Smooth muscle cell (in vitro differentiated cells): Measurements from ENCODE around the gene KSR1. TPM values are rescaled to one million over a fixed set of nuclear protein-coding genes. Genes with fewer than 3 reads are reported as not detected.
"Not testable (repeated sequence)": the region's sequence is repeated elsewhere in the genome, so short reads cannot be mapped to it uniquely, and the experiment has no call there.

Experiments
- DNase-seq: peaks from one replicate; lab custom pipeline; 2025; ENCODE audit not compliant: unreplicated experiment; lab: John Stamatoyannopoulos, UW
- H2AFZ ChIP-seq: fragments of 200-600 bp; sonication (generic); 2 replicates; pipeline ENCODE4 v1.6.0; 2016; ENCODE audit warnings: antibody characterized with exemption, low read depth, mild to moderate bottlenecking
- H3F3A ChIP-seq: fragments of 200-600 bp; sonication (generic); 2 replicates; pipeline ENCODE4 v1.6.0; 2017; ENCODE audit warnings: antibody characterized with exemption, low read depth
- H3K27ac ChIP-seq: fragments of 200-600 bp; sonication (generic); 2 replicates; pipeline ENCODE4 v1.5.1; 2016; ENCODE audit warnings: low read depth, mild to moderate bottlenecking
- H3K27me3 ChIP-seq: fragments of 200-600 bp; sonication (generic); 2 replicates; pipeline ENCODE4 v1.6.1; 2016; ENCODE audit warnings: low read depth, mild to moderate bottlenecking
- H3K36me3 ChIP-seq: fragments of 200-600 bp; sonication (generic); 2 replicates; pipeline ENCODE4 v1.5.1; 2016; ENCODE audit warnings: low read depth
- H3K4me1 ChIP-seq: fragments of 200-600 bp; sonication (generic); 2 replicates; pipeline ENCODE4 v1.5.1; 2016; ENCODE audit warnings: low read depth
- H3K4me2 ChIP-seq: fragments of 200-600 bp; sonication (generic); 2 replicates; pipeline ENCODE4 v1.6.0; 2016; ENCODE audit warnings: mild to moderate bottlenecking
- H3K4me3 ChIP-seq: fragments of 200-600 bp; sonication (generic); 2 replicates; pipeline ENCODE4 v1.5.1; 2016; ENCODE audit warnings: mild to moderate bottlenecking
- H3K79me2 ChIP-seq: fragments of 200-600 bp; sonication (generic); 2 replicates; pipeline ENCODE4 v1.6.0; 2016; ENCODE audit warnings: low read depth, mild to moderate bottlenecking
- H3K9ac ChIP-seq: fragments of 200-600 bp; sonication (generic); 2 replicates; pipeline ENCODE4 v1.6.0; 2016; ENCODE audit warnings: low read depth
- H3K9me3 ChIP-seq: fragments of 200-600 bp; sonication (generic); replicated peaks from 2 replicates; pipeline ENCODE4 v1.5.1; 2016; ENCODE audit warnings: low read depth
- H4K20me1 ChIP-seq: fragments of 200-600 bp; sonication (generic); 2 replicates; pipeline ENCODE4 v1.6.0; 2016; ENCODE audit warnings: low read depth
- CTCF ChIP-seq: fragments of 200-600 bp; sonication (generic); IDR thresholded peaks from 2 replicates; pipeline ENCODE4 v1.5.1; 2017; ENCODE audit warnings: borderline replicate concordance, mild to moderate bottlenecking, antibody characterized with exemption; ENCODE audit not compliant: insufficient read depth, poor library complexity, severe bottlenecking
- WGBS: methylation state at CpG from one replicate; pipeline ENCODE4 v1.1.7; 2016; ENCODE audit warnings: low lambda C conversion rate; 5-methylcytosine and 5-hydroxymethylcytosine counted together
- polyA plus RNA-seq: library from polyadenylated mRNA; unstranded; fragments of >200 nt; fragmentation: Nextera tagmentation; extraction: Ambion mirVana; gene quantifications from 2 replicates; pipeline ENCODE4 v1.2.1, GENCODE V29; 2016
- total RNA-seq: library from RNA; depleted of rRNA; stranded (reverse); fragments of >200 nt; gene quantifications from 2 replicates; pipeline ENCODE4 v1.2.3, GENCODE V29; 2014

KSR1 gene
- total and polyA plus RNA-seq, 2 experiments from 2014 or later: 40.4 to 65.1 TPM

DNA sequence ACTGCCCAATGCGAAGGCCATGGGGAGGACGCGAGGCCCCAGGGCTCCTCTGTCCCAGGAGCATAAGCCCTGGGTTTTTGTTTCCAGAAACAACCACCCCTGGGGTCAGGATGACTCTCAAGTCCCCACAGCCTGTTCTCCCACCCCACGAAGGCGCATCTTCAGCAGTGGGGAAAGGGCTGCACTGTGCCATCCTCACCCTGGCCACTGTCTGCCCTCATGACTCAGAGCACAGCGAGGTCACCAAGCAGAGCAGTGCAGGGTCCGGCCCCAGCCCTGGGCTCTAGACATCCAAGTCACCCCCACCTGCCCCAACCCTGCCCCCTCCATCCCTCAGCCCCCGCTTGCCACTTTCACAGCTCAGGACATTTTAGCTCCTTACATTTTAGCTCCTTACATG is 22.7 kb upstream of the KSR1 start:
- Histone ChIP-seq H2AFZ (no peak overlapping the region), H3K9me3 (no peaks in the 10 kb centered on the region), H3K79me2 (no peaks in the 10 kb centered on the region), H3K27me3 (no peaks in the 10 kb centered on the region), H3K4me1 (no peaks in the 10 kb centered on the region), H3K4me2 (no peak overlapping the region), H3K36me3 (no peaks in the 10 kb centered on the region), H3K9ac (no peak overlapping the region), H3K4me3 (no peak overlapping the region), H3F3A (no peaks in the 10 kb centered on the region), H4K20me1 (no peaks in the 10 kb centered on the region), H3K27ac (no peak overlapping the region)
- no peak for DNase-seq
- WGBS: 77% methylated on average over 8 of the region's 8 CpGs
- no peak for TF ChIP-seq CTCF

DNA sequence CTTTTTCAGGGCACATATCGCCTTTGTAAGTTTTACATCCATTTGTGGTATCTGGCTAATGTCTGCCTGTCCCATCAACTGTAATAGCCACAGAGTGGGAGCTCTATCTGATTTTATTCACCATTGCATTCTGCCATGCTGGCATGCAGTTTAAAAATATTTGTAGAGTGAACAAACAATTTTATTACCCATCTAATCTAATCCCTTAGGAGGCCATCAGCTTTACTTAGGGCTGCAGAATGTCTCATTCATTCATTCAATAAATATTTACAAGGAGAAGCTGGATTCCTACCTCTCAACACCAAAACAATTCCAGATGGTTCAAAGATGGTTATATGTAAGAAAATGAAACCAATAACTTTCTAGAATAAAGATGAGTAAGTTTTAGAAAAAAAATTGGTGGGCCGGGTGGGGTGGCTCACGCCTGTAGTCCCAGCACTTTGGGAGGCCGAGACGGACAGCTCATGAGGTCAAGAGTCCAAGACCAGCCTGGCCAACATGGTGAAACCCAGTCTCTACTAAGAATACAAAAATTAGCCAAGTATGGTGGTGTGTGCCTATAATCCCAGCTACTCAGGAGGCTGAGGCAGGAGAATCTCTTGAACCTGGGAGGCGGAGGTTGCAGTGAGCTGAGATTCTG is 20.7 kb upstream of the KSR1 start:
- not testable (repeated sequence) for H3K79me2 ChIP-seq, H2AFZ ChIP-seq, H3K4me2 ChIP-seq, H3K27me3 ChIP-seq, H3K4me1 ChIP-seq, H3K4me3 ChIP-seq, H3K9me3 ChIP-seq, H3K36me3 ChIP-seq, DNase-seq, H3F3A ChIP-seq, H3K9ac ChIP-seq, H4K20me1 ChIP-seq
- peak overlapping the region; percentile 28 for H3K27ac ChIP-seq
- 68% methylated on average over 6 of the region's 6 CpGs for WGBS

DNA sequence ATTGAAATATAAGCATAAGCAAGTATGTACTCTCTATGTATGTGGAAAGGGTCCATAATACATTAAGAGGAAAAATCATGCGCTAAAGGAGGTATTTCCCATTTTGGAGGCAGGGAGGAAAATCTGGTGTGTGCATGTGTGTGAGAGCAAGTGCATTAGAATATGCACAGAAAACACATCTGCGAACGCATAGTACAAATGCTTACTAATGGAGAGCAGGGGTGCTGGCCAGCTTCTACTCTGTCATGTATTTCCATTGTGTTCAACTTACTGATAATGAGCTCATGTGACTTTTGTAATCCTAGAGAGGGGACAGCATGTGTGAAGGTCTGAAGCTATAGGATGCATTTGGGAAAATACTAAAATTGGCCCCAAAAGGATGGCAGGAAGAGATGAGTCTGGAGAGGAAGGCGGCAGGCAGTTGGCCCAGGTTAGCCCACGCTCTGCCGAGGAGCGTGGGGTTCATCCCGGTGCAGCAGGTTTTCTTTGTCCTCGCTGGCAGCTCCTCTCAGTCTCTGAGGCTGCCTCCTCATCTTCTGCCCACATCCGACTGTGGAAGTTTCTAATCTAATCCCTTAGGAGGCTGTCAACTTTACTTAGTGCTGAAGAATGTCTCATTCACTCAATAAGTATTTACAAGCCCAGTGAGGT is 17.8 kb upstream of the KSR1 start:
- no peaks in the 10 kb centered on the region for H3K9me3 ChIP-seq
- H3K27ac ChIP-seq: peak overlapping the region; percentile 4
- H2AFZ ChIP-seq: no peak overlapping the region
- H3F3A ChIP-seq: peaks cover 10% of the 10 kb centered on the region
- no peak for DNase-seq
- H3K27me3 ChIP-seq: no peaks in the 10 kb centered on the region
- TF ChIP-seq CTCF: no peak
- no peaks in the 10 kb centered on the region for H4K20me1 ChIP-seq
- WGBS: 59% methylated on average over 10 of the region's 10 CpGs
- no peaks in the 10 kb centered on the region for H3K4me1 ChIP-seq
- H3K4me2 ChIP-seq: peak overlapping the region; percentile 36
- H3K9ac ChIP-seq: no peak overlapping the region
- H3K4me3 ChIP-seq: no peak overlapping the region
- H3K36me3 ChIP-seq: no peaks in the 10 kb centered on the region
- no peaks in the 10 kb centered on the region for H3K79me2 ChIP-seq

GRCh38 chr17:27439342-27439741 is 16.9 kb upstream of the KSR1 start:
- H3K27ac ChIP-seq: no peak overlapping the region
- no peak overlapping the region for H2AFZ ChIP-seq
- DNase-seq: no peak
- no peaks in the 10 kb centered on the region for H4K20me1 ChIP-seq
- H3K79me2 ChIP-seq: no peaks in the 10 kb centered on the region
- H3K27me3 ChIP-seq: no peaks in the 10 kb centered on the region
- H3K4me2 ChIP-seq: no peak overlapping the region
- H3K4me3 ChIP-seq: no peak overlapping the region
- peaks cover 14% of the 10 kb centered on the region for H3F3A ChIP-seq
- no peaks in the 10 kb centered on the region for H3K36me3 ChIP-seq
- H3K9me3 ChIP-seq: no peaks in the 10 kb centered on the region
- H3K9ac ChIP-seq: no peak overlapping the region
- 81% methylated on average over 4 of the region's 4 CpGs for WGBS
- TF ChIP-seq CTCF: no peak
- H3K4me1 ChIP-seq: no peaks in the 10 kb centered on the region
